NB4 (cell line): ENCODE measurements around the gene TMEM151A.

Experiments used
- DNase-seq: peaks from one replicate; pipeline ENCODE4 v3.0.0; 2010; ENCODE audit warnings: low read depth
- H3K4me3 ChIP-seq: one replicate; pipeline ENCODE4 v1.5.1; 2011; ENCODE audit warnings: mild to moderate bottlenecking, low read depth, low read length, moderate library complexity
- CTCF ChIP-seq: IDR thresholded peaks from one replicate; pipeline ENCODE4 v1.5.1; 2012; ENCODE audit warnings: low read depth, low read length
- MAX ChIP-seq: IDR thresholded peaks from 2 replicates; pipeline ENCODE4 v1.6.1; 2011; ENCODE audit warnings: low read depth, low read length
- MYC ChIP-seq: IDR thresholded peaks from 2 replicates; pipeline ENCODE4 v1.6.1; 2011; ENCODE audit warnings: low read depth, low read length
- POLR2A ChIP-seq: IDR thresholded peaks from 2 replicates; pipeline ENCODE4 v1.6.1; 2011; ENCODE audit warnings: mild to moderate bottlenecking; ENCODE audit not compliant: insufficient read length; ENCODE audit errors: extremely low read depth

Gene TMEM151A

GRCh38 chr11:66338276-66339161, 46.8 kb downstream of the TMEM151A start:
- no peak for TF ChIP-seq MAX
- no peak for TF ChIP-seq MYC
- TF ChIP-seq CTCF: no peak
- DNase-seq: peak; percentile 45
- no peak overlapping the region for H3K4me3 ChIP-seq

GRCh38 chr11:66339162-66339675, 47.5 kb downstream of the TMEM151A start:
- TF ChIP-seq POLR2A: no peak
- no peak for TF ChIP-seq MAX
- TF ChIP-seq CTCF: no peak
- TF ChIP-seq MYC: no peak
- no peak for DNase-seq
- no peak overlapping the region for H3K4me3 ChIP-seq

- no peak for TF ChIP-seq MAX
- TF ChIP-seq CTCF: no peak
- no peak for TF ChIP-seq POLR2A
- no peak for TF ChIP-seq MYC
- no peak for DNase-seq
- no peak overlapping the region for H3K4me3 ChIP-seq
Measured at GRCh38 chr11:66339686-66340483, 48.2 kb downstream of the TMEM151A start.

- no peak for DNase-seq
- TF ChIP-seq POLR2A (no peak), CTCF (no peak), MAX (no peak), MYC (no peak)
- no peak overlapping the region for H3K4me3 ChIP-seq
Measured at GRCh38 chr11:66340596-66341501, 49.2 kb downstream of the TMEM151A start.

GRCh38 chr11:66341502-66342126, 49.9 kb downstream of the TMEM151A start:
- no peak for TF ChIP-seq MYC
- no peak for TF ChIP-seq MAX
- TF ChIP-seq POLR2A: no peak
- no peak for TF ChIP-seq CTCF
- DNase-seq: no peak
- H3K4me3 ChIP-seq: no peak overlapping the region
